Muscle layer of duodenum (tissue), 2 donors: Measurements from ENCODE around the gene CALD1.

Experiments
- H3K27ac ChIP-seq: one replicate; pipeline ENCODE4 v1.7.0; 2013; ENCODE audit warnings: mild to moderate bottlenecking, low read length
- H3K27me3 ChIP-seq: one replicate; pipeline ENCODE4 v1.7.0; 2013; ENCODE audit warnings: low read depth, mild to moderate bottlenecking, control low read depth, low read length
- H3K36me3 ChIP-seq, 2 donors: one replicate each; pipeline ENCODE4 v1.7.0; 2013; ENCODE audit warnings: low read length in 2 of 2, control low read depth in 1 of 2, mild to moderate bottlenecking in 1 of 2; ENCODE audit not compliant: insufficient read depth in 2 of 2, control insufficient read depth in 1 of 2
- H3K4me1 ChIP-seq, 2 donors: one replicate each; pipeline ENCODE4 v1.7.0; 2013; ENCODE audit warnings: low read length in 2 of 2, mild to moderate bottlenecking in 2 of 2, control low read depth in 1 of 2, moderate library complexity in 1 of 2; ENCODE audit not compliant: insufficient read depth in 2 of 2, control insufficient read depth in 1 of 2
- H3K4me3 ChIP-seq, 2 donors: one replicate each; pipeline ENCODE4 v1.7.0; 2013; ENCODE audit warnings: low read length in 2 of 2, low read depth in 1 of 2, mild to moderate bottlenecking in 1 of 2
- H3K9me3 ChIP-seq, 2 donors: one replicate each; pipeline ENCODE4 v1.7.0; 2013; ENCODE audit warnings: low read length in 2 of 2, control low read depth in 1 of 2, mild to moderate bottlenecking in 1 of 2; ENCODE audit not compliant: control insufficient read depth in 1 of 2
- donor health status: healthy.

Gene CALD1

DNA sequence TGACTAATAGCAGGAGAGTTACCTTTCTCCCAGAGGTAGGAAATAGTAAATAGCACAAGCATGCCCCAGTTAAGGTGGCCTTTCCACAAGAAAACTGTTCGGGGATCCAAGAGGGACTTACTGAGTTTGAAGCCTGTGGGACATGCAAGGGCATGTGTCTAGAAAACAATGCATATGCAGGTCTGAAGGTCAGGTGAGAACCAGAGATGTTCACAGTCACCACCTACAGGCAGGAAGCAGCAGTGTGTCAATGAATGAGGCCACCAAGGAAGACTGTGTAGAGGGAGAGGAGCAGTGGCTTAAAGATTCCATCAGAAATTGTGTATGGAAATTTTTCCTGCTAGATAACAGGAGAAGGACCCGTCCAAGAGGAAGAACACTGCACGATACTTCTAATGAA lies 66.0 kb downstream of the CALD1 start:
- Histone ChIP-seq H3K4me3 (no peak overlapping the region), H3K27ac (no peak overlapping the region), H3K36me3 (peaks cover 8 to 23% of the 10 kb centered on the region in 2 donors), H3K9me3 (no peaks in the 10 kb centered on the region), H3K27me3 (no peaks in the 10 kb centered on the region), H3K4me1 (peaks cover 3 to 69% of the 10 kb centered on the region in 2 donors)

- H3K9me3 ChIP-seq: no peaks in the 10 kb centered on the region
- H3K4me1 ChIP-seq: peaks cover 10 to 70% of the 10 kb centered on the region in 2 donors
- no peaks in the 10 kb centered on the region for H3K27me3 ChIP-seq
- no peak overlapping the region for H3K4me3 ChIP-seq
- H3K36me3 ChIP-seq: peaks cover 8 to 23% of the 10 kb centered on the region in 2 donors
- H3K27ac ChIP-seq: no peak overlapping the region
Observed at GRCh38 chr7:134847851-134848588, 68.6 kb downstream of the CALD1 start.

DNA sequence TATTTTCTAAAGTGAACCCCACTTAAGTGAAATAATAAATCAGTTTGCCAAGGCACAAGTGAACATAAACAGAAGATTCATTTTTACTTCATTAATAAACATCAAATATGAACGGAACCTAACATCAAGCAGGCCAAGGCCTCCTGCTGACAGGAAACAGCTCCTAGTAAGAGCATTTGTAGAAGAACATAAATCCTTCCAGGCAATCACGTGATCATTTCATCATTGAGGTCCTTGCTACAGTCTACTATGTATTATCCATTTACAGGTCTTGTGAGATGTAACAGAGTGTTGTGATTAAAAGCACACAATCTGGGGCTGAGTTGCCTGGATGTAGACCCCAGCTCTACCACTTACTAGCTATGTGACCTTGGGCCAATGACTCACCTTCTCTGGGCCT lies 70.6 kb downstream of the CALD1 start:
- H3K4me3 ChIP-seq: no peak overlapping the region
- H3K4me1 ChIP-seq: peaks cover 14 to 68% of the 10 kb centered on the region in 2 donors
- peaks cover 0 to 14% of the 10 kb centered on the region in 2 donors for H3K36me3 ChIP-seq
- peak overlapping the region; percentile 68 for H3K27ac ChIP-seq
- H3K9me3 ChIP-seq: no peaks in the 10 kb centered on the region
- H3K27me3 ChIP-seq: no peaks in the 10 kb centered on the region

GRCh38 chr7:134851141-134851540 lies 71.7 kb downstream of the CALD1 start:
- Histone ChIP-seq H3K27ac (no peak overlapping the region), H3K4me3 (no peak overlapping the region), H3K4me1 (peaks cover 14 to 73% of the 10 kb centered on the region in 2 donors), H3K27me3 (no peaks in the 10 kb centered on the region), H3K36me3 (peaks cover 0 to 5% of the 10 kb centered on the region in 2 donors), H3K9me3 (no peaks in the 10 kb centered on the region)

- Histone ChIP-seq H3K36me3 (no peaks in the 10 kb centered on the region), H3K9me3 (no peaks in the 10 kb centered on the region), H3K4me3 (no peak overlapping the region), H3K27me3 (no peaks in the 10 kb centered on the region), H3K4me1 (peaks cover 14 to 73% of the 10 kb centered on the region in 2 donors), H3K27ac (no peak overlapping the region)
Observed at GRCh38 chr7:134852625-134853024, 73.2 kb downstream of the CALD1 start.

DNA sequence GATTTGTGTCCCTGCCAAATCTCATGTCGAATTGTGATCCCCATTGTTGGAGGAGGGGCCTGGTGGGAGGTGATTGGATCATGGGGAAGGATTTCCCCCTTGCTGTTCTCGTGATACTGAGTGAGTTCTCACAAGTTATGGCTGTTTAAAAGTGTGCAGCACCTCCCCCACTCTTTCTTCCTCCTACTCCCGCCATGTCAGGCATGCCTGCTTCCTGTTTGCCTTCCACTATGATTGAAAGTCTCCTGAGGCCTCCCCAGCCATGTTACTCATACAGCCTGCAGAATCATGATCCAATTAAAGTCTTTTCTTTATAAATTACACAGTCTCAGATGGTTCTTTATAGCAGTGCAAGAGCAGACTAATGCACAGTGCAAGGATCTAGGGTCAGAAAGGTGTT lies 75.4 kb downstream of the CALD1 start:
- H3K4me1 ChIP-seq: peaks cover 14 to 63% of the 10 kb centered on the region in 2 donors
- no peak overlapping the region for H3K27ac ChIP-seq
- no peak overlapping the region for H3K4me3 ChIP-seq
- H3K27me3 ChIP-seq: no peaks in the 10 kb centered on the region
- no peaks in the 10 kb centered on the region for H3K36me3 ChIP-seq
- H3K9me3 ChIP-seq: no peaks in the 10 kb centered on the region

DNA sequence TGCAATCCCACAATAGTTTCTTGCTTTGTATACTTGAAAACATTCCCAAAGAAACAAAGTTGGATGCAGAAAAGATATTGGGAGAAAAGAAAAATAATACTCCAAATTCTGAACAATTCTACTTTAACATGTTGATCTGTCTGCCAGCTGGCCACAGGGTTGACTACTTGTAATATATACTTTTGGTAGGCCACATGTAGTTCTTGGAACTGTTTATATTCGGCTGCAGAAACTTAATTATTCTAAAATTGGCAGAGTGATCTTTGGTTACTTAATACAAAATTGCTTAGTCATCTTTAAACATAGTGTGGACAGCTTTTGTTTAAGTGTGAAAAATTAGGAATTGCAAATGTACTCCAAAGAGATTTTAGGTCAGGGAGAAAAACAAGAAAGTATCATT lies 76.0 kb downstream of the CALD1 start:
- Histone ChIP-seq H3K4me3 (no peak overlapping the region), H3K4me1 (peaks cover 11 to 63% of the 10 kb centered on the region in 2 donors), H3K27ac (no peak overlapping the region), H3K9me3 (no peaks in the 10 kb centered on the region), H3K27me3 (no peaks in the 10 kb centered on the region), H3K36me3 (no peaks in the 10 kb centered on the region)

GRCh38 chr7:134856091-134856490 lies 76.7 kb downstream of the CALD1 start:
- H3K4me1 ChIP-seq: peaks cover 11 to 61% of the 10 kb centered on the region in 2 donors
- H3K9me3 ChIP-seq: no peaks in the 10 kb centered on the region
- H3K4me3 ChIP-seq: no peak overlapping the region
- H3K27me3 ChIP-seq: no peaks in the 10 kb centered on the region
- peak overlapping the region; percentile 73 for H3K27ac ChIP-seq
- no peaks in the 10 kb centered on the region for H3K36me3 ChIP-seq

GRCh38 chr7:134856691-134857090 lies 77.3 kb downstream of the CALD1 start:
- H3K36me3 ChIP-seq: no peaks in the 10 kb centered on the region
- H3K4me1 ChIP-seq: peaks cover 10 to 55% of the 10 kb centered on the region in 2 donors
- H3K27ac ChIP-seq: peak overlapping the region; percentile 73
- H3K9me3 ChIP-seq: no peaks in the 10 kb centered on the region
- no peak overlapping the region for H3K4me3 ChIP-seq
- H3K27me3 ChIP-seq: no peaks in the 10 kb centered on the region

- Histone ChIP-seq H3K4me3 (no peak overlapping the region), H3K27me3 (no peaks in the 10 kb centered on the region), H3K36me3 (no peaks in the 10 kb centered on the region), H3K27ac (no peak overlapping the region), H3K4me1 (peaks cover 4 to 43% of the 10 kb centered on the region in 2 donors), H3K9me3 (no peaks in the 10 kb centered on the region)
Observed at GRCh38 chr7:134857958-134858357, 78.5 kb downstream of the CALD1 start.

DNA sequence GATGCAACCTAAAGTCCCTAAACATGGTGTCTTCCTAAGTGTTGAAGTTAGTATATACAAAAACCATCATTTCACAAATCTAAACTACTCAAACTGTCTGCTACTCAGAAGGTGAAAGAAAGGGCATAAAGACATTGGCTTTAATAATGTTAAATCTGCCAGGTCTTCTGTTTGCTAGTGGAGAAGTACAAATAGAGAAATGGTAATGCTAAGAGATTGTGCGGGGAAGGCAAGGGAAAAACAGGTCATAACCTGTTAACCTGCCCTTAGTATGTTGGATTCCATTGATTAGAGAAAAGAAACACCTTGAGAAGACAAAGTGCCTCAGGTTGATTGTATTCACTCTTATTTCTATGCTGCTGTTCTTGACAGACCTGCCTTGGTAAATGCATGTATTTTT lies 80.3 kb downstream of the CALD1 start:
- H3K4me3 ChIP-seq: no peak overlapping the region
- H3K36me3 ChIP-seq: no peaks in the 10 kb centered on the region
- no peaks in the 10 kb centered on the region for H3K9me3 ChIP-seq
- H3K27ac ChIP-seq: no peak overlapping the region
- H3K4me1 ChIP-seq: peaks cover 0 to 47% of the 10 kb centered on the region in 2 donors
- H3K27me3 ChIP-seq: no peaks in the 10 kb centered on the region
